ENCODE data around the gene ATOH8. TPM values are rescaled to one million over a fixed set of nuclear protein-coding genes. Genes with fewer than 3 reads are reported as not detected.

Gene ATOH8
- total RNA-seq, 1 experiment from 2014 or later, result 0.81 TPM

GRCh38 chr2:85708641-85709040, 45.1 kb upstream of the ATOH8 start:
- TF ChIP-seq FOXK1 (CRISPR knock-in tag; IDR thresholded peaks at IDR 0.05) (no peak), CBFB (CRISPR knock-in tag; IDR thresholded peaks at IDR 0.05; ENCODE audit: low read depth) (no peak), CDX4 (CRISPR knock-in tag; IDR thresholded peaks at IDR 0.05; ENCODE audit: borderline replicate concordance) (no peak), CTCF (IDR thresholded peaks at IDR 0.05) (no peak), ZSCAN18 (CRISPR knock-in tag; IDR thresholded peaks at IDR 0.05) (no peak), USF1 (CRISPR knock-in tag; IDR thresholded peaks at IDR 0.05) (no peak), MLX (CRISPR knock-in tag; IDR thresholded peaks at IDR 0.05) (no peak), ZNF512 (CRISPR knock-in tag; IDR thresholded peaks at IDR 0.05; ENCODE audit: borderline replicate concordance) (no peak), ZNF317 (CRISPR knock-in tag; IDR thresholded peaks at IDR 0.05; ENCODE audit: borderline replicate concordance, low read depth) (no peak), HMGXB4 (CRISPR knock-in tag; IDR thresholded peaks at IDR 0.05) (no peak), NFATC4 (CRISPR knock-in tag; IDR thresholded peaks at IDR 0.05) (no peak), ATF1 (CRISPR knock-in tag; IDR thresholded peaks at IDR 0.05) (no peak), IRF2 (CRISPR knock-in tag; IDR thresholded peaks at IDR 0.05; ENCODE audit: borderline replicate concordance, low read depth) (no peak), ATF3 (CRISPR knock-in tag; conservative IDR thresholded peaks at IDR 0.05) (no peak), SMAD4 (CRISPR knock-in tag; IDR thresholded peaks at IDR 0.05) (no peak), ATF6 (CRISPR knock-in tag; IDR thresholded peaks at IDR 0.05) (no peak), E2F5 (CRISPR knock-in tag; IDR thresholded peaks at IDR 0.05) (no peak), PREB (CRISPR knock-in tag; IDR thresholded peaks at IDR 0.05; ENCODE audit: borderline replicate concordance) (no peak), PRDM15 (CRISPR knock-in tag; IDR thresholded peaks at IDR 0.05) (no peak), NR2C2 (CRISPR knock-in tag; IDR thresholded peaks at IDR 0.05) (no peak)
- ATAC-seq (no peak), DNase-seq (ENCODE audit: low spot score) (no peak)
- CTCF ChIA-PET, result interaction anchor here (1.1 to 4.3 kb wide), 6 partner anchors 11 to 110 kb away, joined by 3 to 42 read pairs (median 10); no protein-coding TSS in a partner anchor
- Mint-ChIP-seq H3K4me1 (peaks cover 5% of the 10 kb centered on the region; the same call in 1 of the 2 replicates), H3K27me3 (ENCODE audit: low read depth) (peaks cover 12% of the 10 kb centered on the region), H3K27ac (no peak overlapping the region), H3K36me3 (no peaks in the 10 kb centered on the region), H3K9me3 (no peaks in the 10 kb centered on the region), H3K4me3 (no peak overlapping the region)
- POLR2A ChIA-PET, result no interaction called here
